HAP-1 (cell line): ENCODE measurements around the gene CD38.
A peak's percentile ranks its signal among the peaks of the same experiment; 100 is the strongest.
"Not testable (repeated sequence)": the region's sequence is repeated elsewhere in the genome, so short reads cannot be mapped to it uniquely, and the experiment has no call there.

Experiments used
- DNase-seq, 2 experiments: peaks; one replicate each; pipeline ENCODE4 v3.0.0-alpha.2; 2016 to 2020; ENCODE audit warnings: low spot score in 2 of 2
- H3K27me3 ChIP-seq: fragments of 250-450 bp; sonication (Bioruptor Pico); 2 replicates; pipeline ENCODE4 v1.5.1; 2020; ENCODE audit warnings: low read depth, mild to moderate bottlenecking, moderate library complexity
- H3K36me3 ChIP-seq: fragments of 250-450 bp; sonication (Bioruptor Pico); replicated peaks from 2 replicates; pipeline ENCODE4 v1.5.1; 2020; ENCODE audit warnings: mild to moderate bottlenecking
- H3K4me1 ChIP-seq: fragments of 250-450 bp; sonication (Bioruptor Pico); 2 replicates; pipeline ENCODE4 v1.5.1; 2020; ENCODE audit warnings: mild to moderate bottlenecking
- H3K4me3 ChIP-seq: fragments of 250-450 bp; sonication (Bioruptor Pico); 2 replicates; pipeline ENCODE4 v1.5.1; 2020; ENCODE audit warnings: mild to moderate bottlenecking, moderate library complexity
- H3K9me3 ChIP-seq: fragments of 250-450 bp; sonication (Bioruptor Pico); 2 replicates; pipeline ENCODE4 v1.5.1; 2020; ENCODE audit warnings: mild to moderate bottlenecking, moderate library complexity
- in situ Hi-C: fragments of 300-500 bp; cut with MboI; formaldehyde crosslinking; loops from 3 replicates; pipeline ENCODE4 v1.14.3; 2020; ENCODE audit warnings: low sequenced_read_pairs, inconsistent platforms, mixed read lengths

CD38 gene

DNA sequence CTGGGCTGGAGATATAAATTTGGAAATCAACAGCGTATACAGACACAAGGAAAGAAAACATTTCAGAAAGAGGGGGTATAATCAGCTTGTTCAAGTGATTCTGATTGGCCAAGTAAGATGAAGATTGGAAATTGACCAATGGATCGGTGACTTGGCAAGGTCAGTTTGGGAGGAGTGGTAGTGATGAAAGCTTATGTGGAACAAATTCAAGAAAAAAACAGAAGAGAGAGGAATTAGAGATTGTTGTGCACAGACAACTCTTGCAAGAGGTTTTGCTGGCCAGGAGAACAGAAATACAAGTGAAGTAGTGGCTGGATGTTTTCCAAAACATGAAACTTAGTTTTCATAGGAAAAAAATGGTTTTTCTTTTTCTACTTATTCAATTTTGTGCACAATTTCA lies 16.3 kb downstream of the CD38 start:
- H3K4me3 ChIP-seq = no peak overlapping the region
- DNase-seq = no peak
- no peaks in the 10 kb centered on the region; the same call in 1 of the 2 replicates for H3K4me1 ChIP-seq
- in situ Hi-C loops = no loop called here
- H3K27me3 ChIP-seq = peaks cover 4% of the 10 kb centered on the region; the same call in 1 of the 2 replicates
- H3K36me3 ChIP-seq = no peaks in the 10 kb centered on the region
- H3K9me3 ChIP-seq = no peaks in the 10 kb centered on the region

GRCh38 chr4:15794905-15795304 lies 16.8 kb downstream of the CD38 start:
- no peak for DNase-seq

GRCh38 chr4:15797320-15797719 lies 19.2 kb downstream of the CD38 start:
- in situ Hi-C loops = no loop called here
- Histone ChIP-seq H3K4me1 (no peaks in the 10 kb centered on the region; the same call in 1 of the 2 replicates), H3K9me3 (no peaks in the 10 kb centered on the region), H3K4me3 (no peak overlapping the region), H3K27me3 (peaks cover 8% of the 10 kb centered on the region; the same call in 1 of the 2 replicates), H3K36me3 (no peaks in the 10 kb centered on the region)
- DNase-seq = no peak

More at GRCh38 chr4:15794905-15795304, 16.8 kb downstream of the CD38 start:
- H3K4me1 ChIP-seq = no peaks in the 10 kb centered on the region; the same call in 1 of the 2 replicates
- H3K27me3 ChIP-seq = peaks cover 4% of the 10 kb centered on the region; the same call in 1 of the 2 replicates
- H3K36me3 ChIP-seq = no peaks in the 10 kb centered on the region
- no peak overlapping the region for H3K4me3 ChIP-seq
- in situ Hi-C loops = no loop called here
- H3K9me3 ChIP-seq = no peaks in the 10 kb centered on the region

- Histone ChIP-seq H3K4me3 (no peak overlapping the region), H3K27me3 (peaks cover 8% of the 10 kb centered on the region; the same call in 1 of the 2 replicates), H3K9me3 (no peaks in the 10 kb centered on the region), H3K36me3 (no peaks in the 10 kb centered on the region), H3K4me1 (no peaks in the 10 kb centered on the region)
- no peak for DNase-seq
- in situ Hi-C loops = no loop called here
These were observed 21.0 kb downstream of the CD38 start for GRCh38 chr4:15799141-15799540.

GRCh38 chr4:15799701-15800100 lies 21.6 kb downstream of the CD38 start:
- Histone ChIP-seq H3K36me3 (no peaks in the 10 kb centered on the region), H3K4me3 (no peak overlapping the region), H3K4me1 (no peaks in the 10 kb centered on the region), H3K9me3 (no peaks in the 10 kb centered on the region), H3K27me3 (peaks cover 8% of the 10 kb centered on the region; the same call in 1 of the 2 replicates)
- in situ Hi-C loops = loop anchor here (10.0 kb wide), 2 partner anchors 205 to 325 kb away; no protein-coding TSS in a partner anchor
- no peak for DNase-seq

DNA sequence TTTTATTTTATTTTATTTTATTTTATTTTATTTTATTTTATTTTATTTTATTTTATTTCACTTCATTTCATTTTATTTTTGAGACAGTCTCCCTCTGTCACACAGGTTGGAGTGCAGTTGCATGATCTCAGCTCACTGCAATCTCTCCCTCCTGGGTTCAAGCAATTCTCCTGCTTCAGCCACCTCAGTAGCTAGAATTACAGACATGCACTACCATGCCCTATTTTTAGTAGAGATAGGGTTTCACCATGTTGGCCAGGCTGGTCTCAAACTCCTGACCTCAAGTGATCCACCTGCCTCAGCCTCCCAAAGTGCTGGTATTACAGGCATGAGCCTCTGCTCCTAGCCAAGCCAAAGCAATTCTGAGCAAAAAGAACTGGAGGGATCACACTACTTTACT lies 24.4 kb downstream of the CD38 start:
- in situ Hi-C loops = loop anchor here (10.0 kb wide), 2 partner anchors 202 to 328 kb away; no protein-coding TSS in a partner anchor
- not testable (repeated sequence) for H3K36me3 ChIP-seq, H3K4me3 ChIP-seq, DNase-seq, H3K27me3 ChIP-seq, H3K4me1 ChIP-seq, H3K9me3 ChIP-seq

DNA sequence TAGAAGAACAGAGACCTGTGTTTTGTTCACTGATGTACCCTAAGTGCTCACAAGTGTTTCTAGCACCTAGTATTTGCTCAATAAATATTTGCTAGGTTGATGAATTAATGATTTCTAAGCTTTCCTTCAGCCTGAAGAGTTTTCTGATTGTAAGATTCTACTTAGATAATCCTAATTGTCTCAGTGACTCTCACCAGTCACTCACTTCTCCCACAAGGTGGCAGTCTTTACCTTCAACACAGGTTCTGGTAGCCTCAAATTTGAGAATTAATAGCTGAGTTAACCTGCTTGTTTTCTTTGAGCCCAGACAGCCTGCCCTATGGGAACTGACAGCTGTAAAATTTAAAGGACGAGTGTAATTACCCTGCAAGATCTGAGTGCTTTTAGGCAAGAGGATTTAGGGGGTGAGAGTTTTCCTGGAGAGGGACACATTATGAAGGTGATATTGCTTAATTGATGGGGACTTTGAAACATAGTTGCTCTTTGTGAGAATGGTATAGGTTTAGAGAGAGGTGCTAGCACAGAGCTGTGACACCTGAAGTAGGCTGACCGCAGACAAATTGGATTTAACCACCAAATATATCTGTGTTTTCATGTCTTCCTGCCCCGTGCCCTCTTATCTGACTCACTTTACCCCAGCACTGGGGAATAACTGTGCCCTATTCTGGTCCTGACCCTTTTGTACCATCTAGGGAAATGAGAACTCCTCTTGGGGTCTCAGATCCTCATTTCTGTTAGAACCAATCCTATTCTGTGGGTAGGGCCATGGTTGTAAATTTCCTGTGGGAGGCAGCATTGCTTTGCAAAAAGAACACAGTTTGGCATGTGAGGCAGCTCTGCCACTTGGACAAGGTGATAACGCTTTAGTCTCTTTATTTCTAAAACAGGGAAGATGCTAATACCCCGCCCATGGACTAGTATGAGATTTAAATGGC lies 27.7 kb downstream of the CD38 start:
- in situ Hi-C loops = loop anchor here (10.0 kb wide), 2 partner anchors 199 to 331 kb away; no protein-coding TSS in a partner anchor

GRCh38 chr4:15809058-15809457 lies 30.9 kb downstream of the CD38 start:
- H3K9me3 ChIP-seq = no peaks in the 10 kb centered on the region
- in situ Hi-C loops = loop anchor here (10.0 kb wide), 2 partner anchors 196 to 334 kb away; no protein-coding TSS in a partner anchor
- peaks cover 8% of the 10 kb centered on the region; the same call in 1 of the 2 replicates for H3K27me3 ChIP-seq
- H3K4me1 ChIP-seq = no peaks in the 10 kb centered on the region
- no peak overlapping the region for H3K4me3 ChIP-seq
- no peak for DNase-seq
- no peaks in the 10 kb centered on the region for H3K36me3 ChIP-seq

More for the DNA sequence above, 27.7 kb downstream of the CD38 start:
- H3K4me1 ChIP-seq = no peaks in the 10 kb centered on the region
- peak; percentile 51 to 74 for DNase-seq
- H3K9me3 ChIP-seq = no peaks in the 10 kb centered on the region
- H3K27me3 ChIP-seq = peaks cover 10% of the 10 kb centered on the region; the same call in 1 of the 2 replicates
- H3K36me3 ChIP-seq = no peaks in the 10 kb centered on the region
- H3K4me3 ChIP-seq = no peak overlapping the region

DNA sequence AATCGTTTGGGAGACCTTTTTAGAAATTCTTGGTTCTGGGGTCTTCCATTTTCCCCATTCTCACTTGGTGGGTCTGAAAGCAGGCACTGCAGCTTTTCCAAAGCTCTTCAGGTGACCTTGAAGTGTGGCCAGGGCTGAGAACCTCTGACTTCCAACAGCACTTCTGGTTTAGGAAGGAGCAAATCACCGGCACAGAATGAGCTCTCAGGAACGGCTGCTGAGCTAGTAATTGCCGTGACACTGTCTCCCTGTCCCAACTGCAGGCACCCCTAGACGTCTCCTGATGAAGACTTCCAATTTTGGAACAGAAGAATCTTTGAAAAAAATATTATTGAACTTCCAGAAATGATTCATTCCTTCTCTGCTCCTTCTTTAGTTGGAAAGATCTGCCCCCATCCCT lies 31.3 kb downstream of the CD38 start:
- no peaks in the 10 kb centered on the region for H3K9me3 ChIP-seq
- DNase-seq = no peak
- no peaks in the 10 kb centered on the region for H3K36me3 ChIP-seq
- in situ Hi-C loops = loop anchor here (10.0 kb wide), 2 partner anchors 195 to 335 kb away; no protein-coding TSS in a partner anchor
- H3K4me3 ChIP-seq = no peak overlapping the region
- no peaks in the 10 kb centered on the region for H3K4me1 ChIP-seq
- H3K27me3 ChIP-seq = peaks cover 8% of the 10 kb centered on the region; the same call in 1 of the 2 replicates

- H3K27me3 ChIP-seq = peaks cover 8% of the 10 kb centered on the region; the same call in 1 of the 2 replicates
- in situ Hi-C loops = no loop called here
- H3K4me3 ChIP-seq = no peak overlapping the region
- DNase-seq = no peak
- no peaks in the 10 kb centered on the region for H3K4me1 ChIP-seq
- H3K9me3 ChIP-seq = no peaks in the 10 kb centered on the region
- no peaks in the 10 kb centered on the region for H3K36me3 ChIP-seq
These were observed 33.7 kb downstream of the CD38 start for GRCh38 chr4:15811703-15812337.

GRCh38 chr4:15832523-15833451 lies 54.7 kb downstream of the CD38 start:
- Histone ChIP-seq H3K36me3 (no peaks in the 10 kb centered on the region), H3K27me3 (no peaks in the 10 kb centered on the region), H3K4me3 (no peak overlapping the region), H3K4me1 (no peaks in the 10 kb centered on the region), H3K9me3 (no peaks in the 10 kb centered on the region)
- in situ Hi-C loops = no loop called here
- DNase-seq = no peak

GRCh38 chr4:15833801-15834200 lies 55.7 kb downstream of the CD38 start:
- Histone ChIP-seq H3K27me3 (no peaks in the 10 kb centered on the region), H3K4me3 (no peak overlapping the region), H3K9me3 (no peaks in the 10 kb centered on the region), H3K4me1 (no peaks in the 10 kb centered on the region), H3K36me3 (no peaks in the 10 kb centered on the region)
- in situ Hi-C loops = no loop called here
- no peak for DNase-seq

DNA sequence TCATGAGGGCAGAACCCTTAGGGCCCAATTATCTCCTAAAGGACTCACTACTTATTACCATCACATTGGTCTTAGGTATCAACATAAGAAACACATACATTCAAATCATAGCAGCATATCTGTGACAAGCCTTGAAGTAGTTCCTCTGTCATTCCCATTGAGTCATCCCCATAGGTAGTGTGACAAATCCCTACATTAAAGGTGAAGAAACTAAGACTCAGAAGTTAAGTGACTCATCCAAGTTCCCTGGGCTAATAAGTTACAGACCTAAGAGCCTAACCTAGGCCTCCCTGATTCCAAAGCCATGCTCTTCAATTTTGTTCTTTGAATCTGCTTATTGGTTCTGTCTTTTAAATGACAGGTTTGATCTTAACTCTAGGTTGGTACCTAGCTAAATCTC lies 58.2 kb downstream of the CD38 start:
- Histone ChIP-seq H3K36me3 (no peaks in the 10 kb centered on the region), H3K9me3 (no peaks in the 10 kb centered on the region), H3K4me3 (no peak overlapping the region), H3K27me3 (no peaks in the 10 kb centered on the region), H3K4me1 (no peaks in the 10 kb centered on the region)
- in situ Hi-C loops = no loop called here
- DNase-seq = no peak
